Testis (tissue), 2 donors: Measurements from ENCODE around the gene DPRX.

Source experiments
- POLR2A ChIP-seq: fragments of 450-650 bp; IDR thresholded peaks from one replicate; pipeline ENCODE4 v1.6.1; 2017; ENCODE audit warnings: antibody characterized with exemption, mild to moderate bottlenecking, moderate library complexity
- TF ChIP-seq, protein P1 (sequence below), 3 experiments: fragments of 450-650 bp in 2 of 3; fragments of 200-600 bp in 1 of 3; sonication (generic) in 1 of 3; IDR thresholded peaks; one replicate each; pipeline ENCODE4 v1.5.1; 2016 to 2019; ENCODE audit warnings: antibody characterized with exemption in 3 of 3, mild to moderate bottlenecking in 2 of 3, moderate library complexity in 1 of 3

DNA sequence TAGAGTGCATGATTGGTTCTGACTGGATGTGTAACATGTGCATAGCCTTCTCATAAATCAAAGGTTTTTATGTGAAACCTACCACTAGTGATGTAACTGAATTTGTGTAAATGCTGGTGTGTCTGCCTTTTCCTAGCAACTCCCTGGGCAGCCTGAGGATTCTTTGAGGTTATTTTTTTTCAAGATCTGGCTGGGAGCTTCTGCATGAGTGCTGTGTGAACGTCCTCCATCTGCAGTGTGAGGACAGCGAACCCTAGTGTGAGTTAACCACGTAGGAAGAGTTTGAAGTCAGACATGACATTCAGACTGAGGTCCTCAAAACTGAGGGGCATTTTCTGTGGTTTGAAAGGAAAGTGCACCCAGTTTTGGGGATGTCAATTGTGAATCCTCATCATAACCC is 39.9 kb downstream of the DPRX start:
- no peak for TF ChIP-seq POLR2A
- TF ChIP-seq, protein P1, sequence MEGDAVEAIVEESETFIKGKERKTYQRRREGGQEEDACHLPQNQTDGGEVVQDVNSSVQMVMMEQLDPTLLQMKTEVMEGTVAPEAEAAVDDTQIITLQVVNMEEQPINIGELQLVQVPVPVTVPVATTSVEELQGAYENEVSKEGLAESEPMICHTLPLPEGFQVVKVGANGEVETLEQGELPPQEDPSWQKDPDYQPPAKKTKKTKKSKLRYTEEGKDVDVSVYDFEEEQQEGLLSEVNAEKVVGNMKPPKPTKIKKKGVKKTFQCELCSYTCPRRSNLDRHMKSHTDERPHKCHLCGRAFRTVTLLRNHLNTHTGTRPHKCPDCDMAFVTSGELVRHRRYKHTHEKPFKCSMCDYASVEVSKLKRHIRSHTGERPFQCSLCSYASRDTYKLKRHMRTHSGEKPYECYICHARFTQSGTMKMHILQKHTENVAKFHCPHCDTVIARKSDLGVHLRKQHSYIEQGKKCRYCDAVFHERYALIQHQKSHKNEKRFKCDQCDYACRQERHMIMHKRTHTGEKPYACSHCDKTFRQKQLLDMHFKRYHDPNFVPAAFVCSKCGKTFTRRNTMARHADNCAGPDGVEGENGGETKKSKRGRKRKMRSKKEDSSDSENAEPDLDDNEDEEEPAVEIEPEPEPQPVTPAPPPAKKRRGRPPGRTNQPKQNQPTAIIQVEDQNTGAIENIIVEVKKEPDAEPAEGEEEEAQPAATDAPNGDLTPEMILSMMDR (IDR thresholded peaks at IDR 0.05), result no peak
